Parathyroid adenoma (tissue), 2 donors: ENCODE data around the gene APOOL.

ENCODE experiments used
- H2AFZ ChIP-seq: fragments of 300-600 bp; sonication (generic); one replicate; pipeline ENCODE4 v1.7.0; 2017; ENCODE audit warnings: antibody characterized with exemption, mild to moderate bottlenecking
- H3K27ac ChIP-seq: fragments of 300-600 bp; sonication (generic); one replicate; pipeline ENCODE4 v1.7.0; 2017
- H3K27me3 ChIP-seq: fragments of 300-600 bp; sonication (generic); one replicate; pipeline ENCODE4 v1.7.0; 2017; ENCODE audit warnings: low read length; ENCODE audit not compliant: control insufficient read depth, insufficient read depth
- H3K36me3 ChIP-seq: fragments of 300-600 bp; sonication (generic); one replicate; pipeline ENCODE4 v1.7.0; 2017; ENCODE audit warnings: low read length; ENCODE audit not compliant: control insufficient read depth, insufficient read depth
- H3K4me1 ChIP-seq: fragments of 300-600 bp; sonication (generic); one replicate; pipeline ENCODE4 v1.7.0; 2017; ENCODE audit warnings: control low read depth
- H3K4me2 ChIP-seq: fragments of 300-600 bp; sonication (generic); one replicate; pipeline ENCODE4 v1.7.0; 2017; ENCODE audit warnings: low read length
- H3K4me3 ChIP-seq: fragments of 300-600 bp; sonication (generic); one replicate; pipeline ENCODE4 v1.7.0; 2017; ENCODE audit warnings: low read depth, low read length
- H3K79me2 ChIP-seq: fragments of 300-600 bp; sonication (generic); one replicate; pipeline ENCODE4 v1.7.0; 2017; ENCODE audit warnings: control low read depth
- H3K9ac ChIP-seq: fragments of 300-600 bp; sonication (generic); one replicate; pipeline ENCODE4 v1.7.0; 2017; ENCODE audit warnings: mild to moderate bottlenecking
- H3K9me3 ChIP-seq: fragments of 300-600 bp; sonication (generic); one replicate; pipeline ENCODE4 v1.7.0; 2017; ENCODE audit warnings: low read length; ENCODE audit not compliant: control insufficient read depth
- CTCF ChIP-seq: fragments of 300-600 bp; sonication (generic); IDR thresholded peaks from one replicate; pipeline ENCODE4 v1.7.0; 2017; ENCODE audit warnings: antibody characterized with exemption, mild to moderate bottlenecking
- donor health status: primary hyperparathyroidism.

The APOOL gene

DNA sequence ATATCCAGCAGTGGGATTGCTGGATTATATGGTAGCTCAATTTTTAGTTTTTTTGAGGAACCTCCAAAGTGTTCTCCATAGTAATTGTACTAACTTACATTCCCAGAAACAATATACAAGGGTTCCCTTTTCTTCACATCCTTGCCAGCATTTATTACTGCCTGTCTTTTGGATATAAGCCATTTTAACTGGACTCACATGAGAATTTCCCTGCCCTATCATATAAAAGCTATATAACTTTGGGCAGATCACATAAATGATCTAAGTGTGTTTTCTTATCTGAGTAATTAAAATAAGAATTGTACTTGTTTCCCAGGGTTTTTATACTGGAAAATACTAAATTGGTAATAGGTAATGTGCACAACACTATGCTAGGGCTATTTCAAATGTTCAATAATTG lies 25.4 kb downstream of the APOOL start:
- no peak overlapping the region for H3K27ac ChIP-seq
- H3K79me2 ChIP-seq: no peaks in the 10 kb centered on the region
- H3K4me1 ChIP-seq: no peaks in the 10 kb centered on the region
- H2AFZ ChIP-seq: no peak overlapping the region
- no peak overlapping the region for H3K4me2 ChIP-seq
- H3K27me3 ChIP-seq: no peaks in the 10 kb centered on the region
- H3K9me3 ChIP-seq: no peaks in the 10 kb centered on the region
- TF ChIP-seq CTCF: no peak
- H3K9ac ChIP-seq: no peak overlapping the region
- H3K4me3 ChIP-seq: no peak overlapping the region
- H3K36me3 ChIP-seq: no peaks in the 10 kb centered on the region

GRCh38 chrX:85031505-85031904 lies 27.8 kb downstream of the APOOL start:
- no peak for TF ChIP-seq CTCF
- Histone ChIP-seq H3K9ac (no peak overlapping the region), H3K4me3 (no peak overlapping the region), H2AFZ (no peak overlapping the region), H3K36me3 (no peaks in the 10 kb centered on the region), H3K9me3 (no peaks in the 10 kb centered on the region), H3K27me3 (no peaks in the 10 kb centered on the region), H3K4me1 (no peaks in the 10 kb centered on the region), H3K27ac (no peak overlapping the region), H3K4me2 (no peak overlapping the region), H3K79me2 (peaks cover 3% of the 10 kb centered on the region)

DNA sequence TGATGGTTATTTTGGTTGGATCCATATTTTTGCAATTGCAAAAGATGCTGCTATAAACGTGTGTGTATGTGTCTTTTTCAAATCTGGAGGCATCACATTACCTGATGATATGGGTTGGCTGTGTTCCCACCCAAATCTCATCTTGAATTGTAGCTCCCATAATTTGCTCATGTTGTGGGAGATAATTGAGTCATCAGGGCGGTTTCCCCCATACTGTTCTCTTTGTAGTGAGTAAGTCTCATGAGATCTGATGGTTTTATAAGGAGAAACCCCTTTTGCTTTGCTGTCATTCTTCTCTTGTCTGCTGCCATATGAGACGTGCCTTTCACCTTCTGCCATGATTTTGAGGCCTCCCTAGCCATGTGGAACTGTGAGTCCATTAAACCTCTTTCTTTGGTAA lies 33.4 kb downstream of the APOOL start:
- Histone ChIP-seq H3K9ac (no peak overlapping the region), H3K79me2 (peaks cover 7% of the 10 kb centered on the region), H3K27ac (no peak overlapping the region), H3K27me3 (no peaks in the 10 kb centered on the region), H2AFZ (no peak overlapping the region), H3K9me3 (no peaks in the 10 kb centered on the region), H3K4me3 (no peak overlapping the region), H3K4me2 (no peak overlapping the region), H3K36me3 (no peaks in the 10 kb centered on the region), H3K4me1 (no peaks in the 10 kb centered on the region)
- TF ChIP-seq CTCF: no peak

DNA sequence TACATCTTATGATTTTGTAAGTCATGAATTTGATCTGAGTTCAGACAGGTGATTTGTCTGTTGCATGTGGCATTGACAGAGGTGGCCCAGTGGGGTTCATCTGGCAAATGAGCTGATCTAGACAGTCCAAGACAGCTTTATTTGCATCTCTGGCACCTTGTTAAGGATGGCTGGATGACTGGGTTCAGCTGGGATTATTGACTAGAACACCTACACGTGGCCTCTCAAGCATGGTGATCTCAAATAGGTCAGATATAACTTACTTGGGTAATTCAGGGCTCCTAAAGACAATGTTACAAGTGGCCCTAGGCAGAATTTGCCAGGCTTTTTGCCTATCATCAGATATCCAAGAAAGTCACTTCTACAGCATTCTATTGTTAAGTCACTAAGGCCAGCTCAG lies 48.0 kb downstream of the APOOL start:
- no peak overlapping the region for H3K27ac ChIP-seq
- TF ChIP-seq CTCF: no peak

GRCh38 chrX:85052205-85052604 lies 48.5 kb downstream of the APOOL start:
- Histone ChIP-seq H3K9me3 (no peaks in the 10 kb centered on the region), H3K27ac (no peak overlapping the region), H3K9ac (no peak overlapping the region), H3K4me2 (no peak overlapping the region), H2AFZ (no peak overlapping the region), H3K36me3 (no peaks in the 10 kb centered on the region), H3K79me2 (no peaks in the 10 kb centered on the region), H3K27me3 (no peaks in the 10 kb centered on the region), H3K4me1 (no peaks in the 10 kb centered on the region), H3K4me3 (no peak overlapping the region)
- no peak for TF ChIP-seq CTCF

More for the DNA sequence above, 48.0 kb downstream of the APOOL start:
- H3K9ac ChIP-seq: no peak overlapping the region
- no peak overlapping the region for H3K4me3 ChIP-seq
- no peaks in the 10 kb centered on the region for H3K36me3 ChIP-seq
- H3K27me3 ChIP-seq: no peaks in the 10 kb centered on the region
- H3K4me1 ChIP-seq: no peaks in the 10 kb centered on the region
- no peaks in the 10 kb centered on the region for H3K79me2 ChIP-seq
- H2AFZ ChIP-seq: no peak overlapping the region
- no peaks in the 10 kb centered on the region for H3K9me3 ChIP-seq
- no peak overlapping the region for H3K4me2 ChIP-seq
